Tongue (tissue), 2 donors: ENCODE measurements around the gene GCNT2. TPM values are rescaled to one million over a fixed set of nuclear protein-coding genes. Genes with fewer than 3 reads are reported as not detected.
"Not testable (repeated sequence)": the region's sequence is repeated elsewhere in the genome, so short reads cannot be mapped to it uniquely, and the experiment has no call there.

Experiments used
- DNase-seq: peaks from one replicate; pipeline ENCODE4 v3.0.0-alpha.2; 2015
- total RNA-seq: library from RNA; depleted of rRNA; stranded (reverse); fragments of >200 nt; gene quantifications from one replicate; pipeline ENCODE4 v1.2.3, GENCODE V29; 2014

Gene GCNT2
- total RNA-seq, 1 donor from 2014 or later, result 6.3 TPM

- DNase-seq, result peak; percentile 34
Observed at GRCh38 chr6:10582774-10583508, 61.8 kb downstream of the GCNT2 start.

GRCh38 chr6:10583509-10583901 lies 62.4 kb downstream of the GCNT2 start:
- DNase-seq, result no peak

- no peak for DNase-seq
Observed at GRCh38 chr6:10584607-10585006, 63.5 kb downstream of the GCNT2 start.

- DNase-seq, result no peak
Observed at GRCh38 chr6:10585209-10585845, 64.2 kb downstream of the GCNT2 start.

GRCh38 chr6:10586302-10586701 lies 65.2 kb downstream of the GCNT2 start:
- no peak for DNase-seq

- no peak for DNase-seq
Observed at GRCh38 chr6:10587656-10588406, 66.7 kb downstream of the GCNT2 start.

GRCh38 chr6:10588562-10589428 lies 67.6 kb downstream of the GCNT2 start:
- DNase-seq, result no peak

GRCh38 chr6:10589429-10589727 lies 68.2 kb downstream of the GCNT2 start:
- no peak for DNase-seq

- DNase-seq, result no peak
Observed at GRCh38 chr6:10589983-10590382, 68.8 kb downstream of the GCNT2 start.

- no peak for DNase-seq
Observed at GRCh38 chr6:10591422-10592160, 70.4 kb downstream of the GCNT2 start.

- no peak for DNase-seq
Observed at GRCh38 chr6:10595731-10596664, 74.8 kb downstream of the GCNT2 start.

- DNase-seq, result no peak
Observed at GRCh38 chr6:10597499-10598001, 76.4 kb downstream of the GCNT2 start.

- no peak for DNase-seq
Observed at GRCh38 chr6:10598084-10598960, 77.2 kb downstream of the GCNT2 start.

GRCh38 chr6:10599046-10599445 lies 77.9 kb downstream of the GCNT2 start:
- no peak for DNase-seq

- DNase-seq, result not testable (repeated sequence)
Observed at GRCh38 chr6:10600681-10601080, 79.5 kb downstream of the GCNT2 start.

- DNase-seq, result no peak
Observed at GRCh38 chr6:10603219-10603618, 82.1 kb downstream of the GCNT2 start.

GRCh38 chr6:10609038-10609437 lies 87.9 kb downstream of the GCNT2 start:
- DNase-seq, result no peak

- peak; percentile 37 for DNase-seq
Observed at GRCh38 chr6:10610289-10610688, 89.1 kb downstream of the GCNT2 start.

GRCh38 chr6:10612161-10612560 lies 91.0 kb downstream of the GCNT2 start:
- no peak for DNase-seq
